AG04450 (cell line): Measurements from ENCODE around the gene RUBCN. TPM values are rescaled to one million over a fixed set of nuclear protein-coding genes. Genes with fewer than 3 reads are reported as not detected.

ENCODE experiments used
- CTCF ChIA-PET: fragments of 300-600, 350-600 bp; formaldehyde crosslinking; extraction: SDS; loops from one replicate; lab custom pipeline; 2022; ENCODE audit warnings: antibody characterized with exemption, inconsistent platforms; lab: Charles Lee
- POLR2A ChIA-PET: fragments of 350-600 bp; formaldehyde crosslinking; extraction: SDS; loops from one replicate; lab custom pipeline; 2021; ENCODE audit warnings: antibody characterized with exemption, inconsistent platforms; lab: Yijun Ruan, JAX
- DNase-seq: peaks from one replicate; pipeline ENCODE4 v3.0.0-alpha.2; 2011; ENCODE audit warnings: low read depth, low spot score
- H3K27ac ChIP-seq: one replicate; pipeline ENCODE4 v1.5.1; 2012; ENCODE audit warnings: low read depth, low read length, control low read depth
- H3K27me3 ChIP-seq: one replicate; pipeline ENCODE4 v1.6.0; 2012; ENCODE audit warnings: low read length; ENCODE audit not compliant: control insufficient read depth, insufficient read depth
- H3K4me3 ChIP-seq: 2 replicates; pipeline ENCODE4 v1.5.1; 2011; ENCODE audit warnings: mild to moderate bottlenecking, low read depth, low read length, control low read depth
- H3K9me3 ChIP-seq: 2 replicates; pipeline ENCODE4 v1.5.1; 2012; ENCODE audit warnings: low read length; ENCODE audit not compliant: control insufficient read depth, insufficient read depth
- CTCF ChIP-seq: IDR thresholded peaks from 2 replicates; pipeline ENCODE4 v1.5.1; 2011; ENCODE audit warnings: low read depth, low read length, control low read depth, inconsistent platforms
- polyA plus RNA-seq: library from polyadenylated mRNA; depleted of rRNA; stranded (reverse); fragments of >200 nt; gene quantifications from 2 replicates; pipeline ENCODE4 v1.2.3, GENCODE V29; 2011

RUBCN gene
- polyA plus RNA-seq, 1 experiment: 9.4 TPM

DNA sequence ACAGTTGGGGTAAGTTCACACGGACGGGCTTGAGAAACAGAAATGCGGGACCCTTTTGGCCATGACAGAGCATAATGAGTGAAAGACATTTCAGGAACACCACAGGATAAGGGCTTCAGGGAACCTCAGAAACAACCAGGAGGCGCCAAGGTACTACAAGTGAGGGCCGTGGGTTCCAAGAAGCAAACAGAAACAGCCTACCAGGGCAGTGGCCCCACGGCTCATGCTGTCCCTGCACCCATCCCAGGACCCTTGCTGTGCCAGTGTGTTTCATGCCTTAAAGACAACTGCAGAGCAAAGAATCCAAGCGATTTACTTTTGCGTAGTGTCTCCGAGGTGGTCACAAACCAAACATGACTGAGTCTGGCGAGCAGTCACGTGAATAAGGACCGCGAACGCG lies 54.0 kb downstream of the RUBCN start:
- Histone ChIP-seq H3K4me3 (no peak overlapping the region), H3K9me3 (no peaks in the 10 kb centered on the region), H3K27me3 (no peaks in the 10 kb centered on the region), H3K27ac (no peak overlapping the region)
- no peak for TF ChIP-seq CTCF
- ChIA-PET POLR2A (interaction anchor here (1.1 kb wide), 1 partner anchor 54 kb away, joined by 4 read pairs; the partner anchor contains the start of gene RUBCN), CTCF (interaction anchor here (0.6 to 0.7 kb wide), 2 partner anchors 16 to 96 kb away, joined by 3 read pairs; no protein-coding TSS in a partner anchor)
- no peak for DNase-seq

- H3K4me3 ChIP-seq: no peak overlapping the region
- POLR2A ChIA-PET: no interaction called here
- H3K27me3 ChIP-seq: no peaks in the 10 kb centered on the region
- CTCF ChIA-PET: interaction anchor here (0.6 to 1.0 kb wide), 2 partner anchors 10 to 262 kb away, joined by 3 to 5 read pairs; no protein-coding TSS in a partner anchor
- no peak for TF ChIP-seq CTCF
- H3K27ac ChIP-seq: no peak overlapping the region
- no peaks in the 10 kb centered on the region for H3K9me3 ChIP-seq
- DNase-seq: no peak
Observed at GRCh38 chr3:197680955-197681521, 55.7 kb downstream of the RUBCN start.

- POLR2A ChIA-PET: no interaction called here
- DNase-seq: no peak
- Histone ChIP-seq H3K27ac (no peak overlapping the region), H3K9me3 (no peaks in the 10 kb centered on the region; the same call in 1 of the 2 replicates), H3K4me3 (no peak overlapping the region), H3K27me3 (no peaks in the 10 kb centered on the region)
- no peak for TF ChIP-seq CTCF
- CTCF ChIA-PET: interaction anchor here (0.6 kb wide), 1 partner anchor 60 kb away, joined by 3 read pairs; no protein-coding TSS in a partner anchor
Observed at GRCh38 chr3:197675951-197676350, 60.8 kb downstream of the RUBCN start.

DNA sequence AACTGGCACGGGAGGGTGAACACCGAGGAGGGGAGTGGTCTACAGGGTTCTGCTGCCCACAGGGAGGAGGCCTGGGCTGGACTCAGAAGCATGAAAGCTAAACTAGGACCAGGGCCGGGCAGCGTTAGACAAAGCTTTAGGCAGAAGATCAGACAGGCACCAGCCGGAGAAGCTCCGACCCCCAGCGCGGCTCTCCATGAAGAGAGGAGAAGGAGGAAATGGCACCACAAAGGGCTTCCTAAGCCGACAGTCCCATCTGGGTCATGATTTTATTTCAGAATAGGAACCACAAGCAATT lies 61.2 kb downstream of the RUBCN start:
- ChIA-PET CTCF (no interaction called here), POLR2A (no interaction called here)
- no peak for DNase-seq
- no peak for TF ChIP-seq CTCF
- no peak overlapping the region for H3K4me3 ChIP-seq
- H3K9me3 ChIP-seq: no peaks in the 10 kb centered on the region; the same call in 1 of the 2 replicates
- no peaks in the 10 kb centered on the region for H3K27me3 ChIP-seq
- no peak overlapping the region for H3K27ac ChIP-seq

DNA sequence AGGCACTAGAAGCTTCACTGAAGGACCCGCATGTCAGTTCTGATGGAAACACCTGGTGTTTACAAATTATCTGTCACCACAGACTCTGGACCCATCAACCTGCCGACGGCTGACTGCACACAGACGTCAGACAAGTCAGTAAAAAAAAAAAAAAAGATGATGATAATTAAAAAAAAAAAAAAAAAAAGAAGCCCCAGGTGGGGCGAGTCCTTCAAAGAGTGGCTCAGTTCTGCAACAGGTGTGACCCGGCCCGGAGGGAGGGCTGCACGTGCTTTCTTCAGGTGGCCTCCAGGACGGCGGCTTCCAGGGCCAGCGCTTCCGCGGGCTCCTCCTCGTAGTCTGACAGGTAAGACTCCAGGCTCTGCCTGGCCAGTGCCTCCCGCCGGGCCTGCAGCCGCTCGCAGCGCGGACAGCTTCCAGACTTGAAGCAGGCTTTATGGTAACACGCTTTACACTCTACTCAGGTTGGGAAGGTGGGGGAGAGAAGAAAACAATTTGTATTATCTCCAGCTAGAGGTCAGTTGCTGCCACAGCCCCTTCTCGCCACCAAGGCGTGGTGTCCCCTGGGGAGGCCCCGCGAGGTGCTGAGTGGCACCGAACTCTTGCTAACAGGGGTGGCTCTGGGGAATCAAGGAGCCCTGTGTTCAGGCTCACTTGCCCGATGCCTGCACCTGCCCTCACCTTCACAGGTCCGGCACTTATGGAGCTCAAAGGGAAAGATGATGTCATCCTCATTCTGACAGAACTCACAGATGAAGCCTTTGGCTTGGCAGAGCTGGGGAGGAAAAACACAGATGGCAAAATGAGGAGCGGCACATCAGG lies 61.8 kb downstream of the RUBCN start:
- no peaks in the 10 kb centered on the region for H3K27me3 ChIP-seq
- no peak overlapping the region for H3K27ac ChIP-seq
- ChIA-PET POLR2A (no interaction called here), CTCF (no interaction called here)
- no peak for TF ChIP-seq CTCF
- no peaks in the 10 kb centered on the region; the same call in 1 of the 2 replicates for H3K9me3 ChIP-seq
- DNase-seq: no peak
- no peak overlapping the region for H3K4me3 ChIP-seq
